D721Med (cell line): ENCODE data around the gene BICDL1.
"Not testable (repeated sequence)": the region's sequence is repeated elsewhere in the genome, so short reads cannot be mapped to it uniquely, and the experiment has no call there.

Experiments
- DNase-seq: peaks from one replicate; pipeline ENCODE4 v3.0.0; 2011; ENCODE audit warnings: low spot score; ENCODE audit not compliant: insufficient read length
- FAIRE-seq: peaks from 2 replicates; lab custom pipeline; 2011; peaks lifted over from hg19 to GRCh38; lab: Jason Lieb, UNC
- CTCF ChIP-seq: IDR thresholded peaks from 2 replicates; pipeline ENCODE4 v1.5.1; 2012; ENCODE audit warnings: mild to moderate bottlenecking, control low read depth; ENCODE audit not compliant: insufficient read depth; ENCODE audit errors: missing control alignments

The BICDL1 gene

GRCh38 chr12:120015313-120015712 is 26.3 kb downstream of the BICDL1 start:
- no peak for DNase-seq
- no peak for FAIRE-seq
- TF ChIP-seq CTCF = no peak

- not testable (repeated sequence) for FAIRE-seq, DNase-seq
Measured at GRCh38 chr12:120016199-120016598, 27.2 kb downstream of the BICDL1 start.

- DNase-seq (no peak), FAIRE-seq (no peak)
- no peak for TF ChIP-seq CTCF
Measured at GRCh38 chr12:120019197-120019596, 30.2 kb downstream of the BICDL1 start.

- no peak for FAIRE-seq
- no peak for DNase-seq
- no peak for TF ChIP-seq CTCF
Measured at GRCh38 chr12:120019938-120020337, 30.9 kb downstream of the BICDL1 start.

GRCh38 chr12:120024193-120024592 is 35.2 kb downstream of the BICDL1 start:
- TF ChIP-seq CTCF = no peak
- FAIRE-seq (no peak), DNase-seq (no peak)

GRCh38 chr12:120025640-120026039 is 36.6 kb downstream of the BICDL1 start:
- TF ChIP-seq CTCF = no peak
- no peak for FAIRE-seq
- DNase-seq = no peak

- FAIRE-seq = no peak
- TF ChIP-seq CTCF = no peak
- DNase-seq = no peak
Measured at GRCh38 chr12:120032242-120032641, 43.2 kb downstream of the BICDL1 start.

- no peak for FAIRE-seq
- TF ChIP-seq CTCF = no peak
- DNase-seq = no peak
Measured at GRCh38 chr12:120037851-120038250, 48.8 kb downstream of the BICDL1 start.
